GM21576 (cell line): ENCODE results near the gene LTA.

Source experiments
- ATAC-seq: cut with Tn5 transposase; IDR thresholded peaks from one replicate; pipeline ENCODE4 v1.9.1; 2021; ENCODE audit warnings: mild to moderate bottlenecking, moderate library complexity; ENCODE audit not compliant: unreplicated experiment

LTA gene, protein sequence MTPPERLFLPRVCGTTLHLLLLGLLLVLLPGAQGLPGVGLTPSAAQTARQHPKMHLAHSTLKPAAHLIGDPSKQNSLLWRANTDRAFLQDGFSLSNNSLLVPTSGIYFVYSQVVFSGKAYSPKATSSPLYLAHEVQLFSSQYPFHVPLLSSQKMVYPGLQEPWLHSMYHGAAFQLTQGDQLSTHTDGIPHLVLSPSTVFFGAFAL

DNA sequence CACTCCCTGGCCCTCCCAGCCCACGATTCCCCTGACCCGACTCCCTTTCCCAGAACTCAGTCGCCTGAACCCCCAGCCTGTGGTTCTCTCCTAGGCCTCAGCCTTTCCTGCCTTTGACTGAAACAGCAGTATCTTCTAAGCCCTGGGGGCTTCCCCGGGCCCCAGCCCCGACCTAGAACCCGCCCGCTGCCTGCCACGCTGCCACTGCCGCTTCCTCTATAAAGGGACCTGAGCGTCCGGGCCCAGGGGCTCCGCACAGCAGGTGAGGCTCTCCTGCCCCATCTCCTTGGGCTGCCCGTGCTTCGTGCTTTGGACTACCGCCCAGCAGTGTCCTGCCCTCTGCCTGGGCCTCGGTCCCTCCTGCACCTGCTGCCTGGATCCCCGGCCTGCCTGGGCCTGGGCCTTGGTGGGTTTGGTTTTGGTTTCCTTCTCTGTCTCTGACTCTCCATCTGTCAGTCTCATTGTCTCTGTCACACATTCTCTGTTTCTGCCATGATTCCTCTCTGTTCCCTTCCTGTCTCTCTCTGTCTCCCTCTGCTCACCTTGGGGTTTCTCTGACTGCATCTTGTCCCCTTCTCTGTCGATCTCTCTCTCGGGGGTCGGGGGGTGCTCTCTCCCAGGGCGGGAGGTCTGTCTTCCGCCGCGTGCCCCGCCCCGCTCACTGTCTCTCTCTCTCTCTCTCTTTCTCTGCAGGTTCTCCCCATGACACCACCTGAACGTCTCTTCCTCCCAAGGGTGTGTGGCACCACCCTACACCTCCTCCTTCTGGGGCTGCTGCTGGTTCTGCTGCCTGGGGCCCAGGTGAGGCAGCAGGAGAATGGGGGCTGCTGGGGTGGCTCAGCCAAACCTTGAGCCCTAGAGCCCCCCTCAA lies at the start of gene LTA:
LTA (plus strand) TSS at position 249 of the 871 bp plus-strand sequence; CDS start at position 703, 454 bp downstream.
- ATAC-seq, result no peak

GRCh38 chr6:31525553-31525931 lies 46.5 kb upstream of the LTA start:
- ATAC-seq, result no peak

DNA sequence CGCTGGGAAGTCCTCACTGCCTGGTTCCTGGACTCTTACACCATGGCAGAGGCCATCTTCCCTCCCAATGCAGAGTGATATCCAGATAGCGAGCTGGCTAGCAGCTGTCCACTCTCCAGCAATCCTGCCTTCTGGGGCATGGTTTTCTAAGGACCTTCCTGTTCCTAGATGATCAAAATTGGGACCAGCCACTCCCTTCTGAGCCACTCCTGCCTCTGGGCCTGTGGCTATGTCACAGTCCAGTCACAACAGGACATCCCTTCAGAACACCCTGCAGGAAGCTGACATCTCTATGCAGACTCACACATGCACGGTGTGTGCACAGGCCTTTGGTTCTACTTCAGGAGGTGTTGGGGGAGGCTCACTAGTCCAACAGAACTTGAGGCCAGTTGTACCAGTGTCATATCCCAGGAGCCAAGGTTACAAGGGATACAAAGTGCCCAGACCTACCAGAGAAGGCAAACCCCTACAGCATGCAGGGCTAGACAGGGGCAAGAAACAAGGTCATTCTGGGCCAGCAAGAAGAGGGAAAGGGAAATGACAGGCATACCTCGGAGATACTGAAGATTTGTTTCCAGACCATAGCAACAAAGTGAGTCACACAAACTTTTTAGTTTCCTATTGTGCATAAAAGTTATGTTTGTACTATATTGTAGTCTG lies 46.0 kb upstream of the LTA start:
- no peak for ATAC-seq

DNA sequence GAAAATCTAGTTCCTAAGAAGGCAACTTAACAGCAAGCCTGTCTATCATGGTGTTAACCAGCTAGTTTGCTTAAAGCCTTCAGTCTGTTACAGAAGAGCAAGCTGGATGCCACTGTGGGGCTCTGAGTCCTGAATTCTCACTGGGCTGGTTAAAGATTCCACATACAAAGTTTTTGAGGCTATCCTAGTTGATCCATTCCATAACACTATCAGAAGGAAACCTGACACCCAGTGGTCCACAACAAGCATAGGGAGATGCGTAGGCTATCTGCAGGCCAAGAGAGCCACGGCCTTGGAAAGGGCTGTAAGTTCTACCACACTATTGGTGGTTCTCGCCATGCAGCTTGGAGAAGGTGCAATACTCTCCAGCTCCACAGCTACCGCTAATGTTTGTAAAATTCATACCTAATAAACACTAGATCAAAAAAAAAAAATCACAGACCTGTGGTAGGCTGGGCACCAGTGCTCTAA lies 43.7 kb upstream of the LTA start:
- no peak for ATAC-seq

- no peak for ATAC-seq
These were observed 43.2 kb upstream of the LTA start, which contains the start of gene MCCD1 for GRCh38 chr6:31528821-31529328. TSS of gene MCCD1 (plus strand) at chr6:31528962. CDS start at chr6:31529015, 53 bp downstream.

DNA sequence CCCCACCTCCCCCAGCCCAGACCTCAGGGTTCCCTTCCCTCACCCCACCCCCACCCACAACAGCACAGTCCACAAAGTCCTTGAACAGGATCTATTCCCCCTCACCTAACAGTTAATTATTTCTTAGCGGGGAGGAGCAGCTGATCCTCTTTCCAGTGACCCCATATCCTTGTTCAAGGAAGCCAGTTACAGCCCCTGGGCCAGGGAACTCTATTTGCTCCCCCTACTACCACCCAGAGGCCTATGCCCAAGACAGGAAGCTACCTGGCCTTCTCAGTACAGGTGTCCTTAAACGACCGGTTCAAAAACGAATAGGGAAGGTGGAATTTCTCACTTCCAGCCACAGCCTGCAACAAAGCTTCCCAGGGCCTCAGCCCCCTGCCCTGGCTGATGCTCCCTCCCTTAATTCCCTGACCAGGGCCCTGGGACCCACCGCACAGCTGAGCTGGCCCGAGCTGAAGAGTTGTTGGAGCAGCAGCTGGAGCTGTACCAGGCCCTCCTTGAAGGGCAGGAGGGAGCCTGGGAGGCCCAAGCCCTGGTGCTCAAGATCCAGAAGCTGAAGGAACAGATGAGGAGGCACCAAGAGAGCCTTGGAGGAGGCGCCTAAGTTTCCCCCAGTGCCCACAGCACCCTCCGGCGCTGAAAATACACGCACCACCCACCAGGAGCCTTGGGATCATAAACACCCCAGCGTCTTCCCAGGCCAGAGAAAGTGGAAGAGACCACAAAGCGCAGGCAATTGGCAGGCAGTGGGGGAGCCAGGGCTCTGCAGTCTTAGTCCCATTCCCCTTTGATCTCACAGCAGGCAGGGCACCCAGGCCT lies 42.5 kb upstream of the LTA start:
- no peak for ATAC-seq

DNA sequence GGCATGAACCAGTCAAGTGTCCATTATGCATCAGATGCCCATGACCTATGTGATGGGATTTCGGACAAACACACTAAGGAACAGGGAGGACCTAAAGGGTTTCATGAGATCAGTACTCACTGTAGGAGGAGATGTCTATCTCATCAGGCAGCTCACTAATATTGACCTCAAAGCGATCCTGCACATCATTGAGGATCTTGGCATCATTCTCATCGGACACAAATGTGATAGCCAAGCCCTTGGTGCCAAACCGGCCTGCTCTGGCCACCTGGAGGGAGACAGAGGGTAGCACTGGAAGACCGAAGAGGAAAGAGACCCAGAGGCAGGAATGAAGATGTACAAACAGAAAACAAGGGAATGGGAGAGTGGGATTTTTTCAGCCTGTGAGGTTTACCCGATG lies 41.4 kb upstream of the LTA start:
- ATAC-seq, result no peak

- no peak for ATAC-seq
These were observed 40.9 kb upstream of the LTA start for GRCh38 chr6:31531162-31531561.

- ATAC-seq, result no peak
These were observed 40.1 kb upstream of the LTA start for GRCh38 chr6:31531771-31532643.

DNA sequence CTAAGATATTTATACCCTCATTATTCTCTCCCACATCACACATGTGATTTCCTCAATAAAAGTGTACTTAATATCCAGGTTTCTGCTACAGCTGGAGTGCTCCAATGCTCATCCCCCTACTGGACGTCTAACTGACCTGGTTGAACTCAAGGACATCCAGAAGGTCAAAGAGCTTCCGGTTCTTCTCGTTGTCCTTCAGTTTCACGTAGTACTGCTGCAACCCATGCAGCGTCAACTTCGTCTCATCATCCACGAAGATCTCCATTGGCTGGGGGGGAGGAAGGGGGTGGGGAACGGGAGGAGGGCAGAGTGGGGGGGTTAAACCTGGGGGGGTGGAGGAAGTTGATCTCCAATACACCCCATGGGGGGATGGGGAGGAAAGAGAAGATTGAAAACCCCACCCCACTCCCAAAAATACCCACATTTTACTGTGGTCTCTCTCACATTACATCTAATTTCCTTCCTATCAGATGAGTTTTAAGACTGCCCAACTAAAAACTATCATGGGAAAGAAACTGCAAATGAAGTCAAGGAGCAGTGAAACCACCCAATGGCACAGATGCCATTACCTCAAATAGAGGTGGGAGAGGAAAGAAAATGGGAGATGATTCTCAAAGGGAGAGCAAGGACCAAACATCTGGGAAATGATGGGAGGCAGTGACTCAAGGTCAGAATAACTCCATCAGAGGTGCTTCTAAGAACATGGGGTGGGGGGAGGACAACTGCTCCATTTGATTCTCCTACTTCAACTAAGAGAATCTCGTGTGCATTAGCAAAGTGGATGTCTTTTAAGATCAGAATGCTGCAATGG lies 39.2 kb upstream of the LTA start:
- ATAC-seq, result no peak

DNA sequence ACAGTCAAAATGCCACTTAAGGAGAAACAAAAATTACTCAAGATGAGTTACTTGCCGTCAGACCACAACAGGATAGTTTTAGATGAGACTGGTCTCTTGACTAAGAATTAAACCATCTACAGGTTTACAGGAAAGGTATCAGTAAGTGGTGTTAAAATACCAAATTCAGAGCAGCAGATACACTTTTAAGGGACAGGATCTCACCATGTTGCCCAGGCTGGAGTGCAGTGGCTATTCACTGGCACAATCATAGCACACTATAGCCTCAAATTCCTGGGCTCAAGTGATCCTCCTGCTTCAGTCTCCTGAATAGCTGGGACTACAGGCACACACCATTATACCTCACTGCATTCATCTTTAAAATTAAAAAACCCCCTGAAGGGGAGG lies 38.6 kb upstream of the LTA start:
- no peak for ATAC-seq

GRCh38 chr6:31534011-31534410 lies 38.1 kb upstream of the LTA start:
- ATAC-seq, result no peak

- no peak for ATAC-seq
These were observed 37.5 kb upstream of the LTA start for GRCh38 chr6:31534521-31535040.

- no peak for ATAC-seq
These were observed 36.4 kb upstream of the LTA start for GRCh38 chr6:31535538-31536324.

DNA sequence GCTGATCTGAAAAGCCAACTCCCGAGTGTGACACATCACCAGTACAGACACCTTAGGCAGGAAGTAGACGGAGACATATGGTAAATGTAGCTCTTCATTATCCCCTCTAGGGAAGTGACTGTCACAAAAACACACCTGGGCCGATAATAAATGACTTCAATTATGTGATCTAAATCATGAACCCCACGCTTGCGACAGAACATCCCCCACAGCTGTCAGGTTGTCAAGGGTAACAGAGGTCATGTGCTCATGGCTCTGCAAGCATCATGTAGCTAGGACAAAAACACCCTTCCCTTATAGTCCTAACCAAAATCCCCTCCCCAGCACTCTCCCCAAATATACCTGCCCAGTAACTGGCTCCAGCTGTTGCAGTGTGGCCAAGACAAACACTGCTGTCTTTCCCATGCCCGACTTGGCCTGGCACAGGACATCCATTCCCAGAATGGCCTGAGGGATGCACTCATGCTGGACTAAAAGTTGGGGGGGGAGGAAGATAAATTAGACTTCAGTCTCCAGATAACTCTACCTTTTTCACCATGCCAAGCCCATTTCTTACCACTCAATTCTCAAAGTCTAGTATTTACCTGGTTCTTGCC lies 33.2 kb upstream of the LTA start:
- no peak for ATAC-seq

GRCh38 chr6:31540640-31541039 lies 31.4 kb upstream of the LTA start:
- ATAC-seq, result no peak

- peak; percentile 5 for ATAC-seq
These were observed 30.9 kb upstream of the LTA start for GRCh38 chr6:31541059-31541657.
